ENCODE data around the gene FRMD4A. TPM values are rescaled to one million over a fixed set of nuclear protein-coding genes. Genes with fewer than 3 reads are reported as not detected.

FRMD4A gene
- total RNA-seq, 4 donors from 2014 or later, result 4.0 to 12.7 (median 5.6) TPM

DNA sequence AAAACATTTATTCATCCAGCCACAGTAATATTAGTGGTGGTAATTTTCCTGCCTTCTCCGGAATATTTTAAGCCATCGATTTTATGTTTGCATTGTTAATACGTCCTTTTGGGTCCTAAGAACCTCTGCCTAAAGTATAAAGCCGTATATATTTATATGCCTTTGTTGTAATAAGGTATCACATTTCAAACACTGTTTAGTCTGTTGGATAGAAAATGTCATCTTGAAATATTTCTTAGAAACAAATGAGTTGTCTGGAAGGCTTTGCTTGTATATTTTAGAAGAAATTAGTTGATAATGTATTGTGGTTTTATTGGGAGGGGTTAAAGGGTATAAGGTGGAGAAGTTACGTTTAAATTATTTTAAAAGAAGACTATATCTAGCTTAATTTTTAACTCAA, 732.8 kb downstream of the FRMD4A start:
- Histone ChIP-seq H3K36me3 (peaks cover 0 to 25% (median 9%) of the 10 kb centered on the region in 4 donors), H3K27me3 (no peaks in the 10 kb centered on the region), H3K27ac (no peak overlapping the region), H3K4me3 (no peak overlapping the region), H3K9me3 (no peaks in the 10 kb centered on the region), H3K4me1 (no peaks in the 10 kb centered on the region)
- intact Hi-C loops (cut with DNase I; ENCODE audit: low total_unique reads) (no loop called here), in situ Hi-C loops (cut with MboI; ENCODE audit: low pct_ligation_motif_present in 1 of 4, low pct_unique_long_range_greater_than_20kb in 1 of 4, low sequenced_read_pairs in 3 of 4) (no loop called here)
- WGBS, 2 donors (ENCODE audit: low coverage in 1 of 2), result 76% methylated on average over 5 of the region's 5 CpGs
- TF ChIP-seq POLR2AphosphoS5 (IDR thresholded peaks at IDR 0.05), result no peak
- TF ChIP-seq EP300 (IDR thresholded peaks at IDR 0.05; ENCODE audit: low read depth), result no peak
- TF ChIP-seq POLR2A (IDR thresholded peaks at IDR 0.05), result no peak
- TF ChIP-seq, protein P1, sequence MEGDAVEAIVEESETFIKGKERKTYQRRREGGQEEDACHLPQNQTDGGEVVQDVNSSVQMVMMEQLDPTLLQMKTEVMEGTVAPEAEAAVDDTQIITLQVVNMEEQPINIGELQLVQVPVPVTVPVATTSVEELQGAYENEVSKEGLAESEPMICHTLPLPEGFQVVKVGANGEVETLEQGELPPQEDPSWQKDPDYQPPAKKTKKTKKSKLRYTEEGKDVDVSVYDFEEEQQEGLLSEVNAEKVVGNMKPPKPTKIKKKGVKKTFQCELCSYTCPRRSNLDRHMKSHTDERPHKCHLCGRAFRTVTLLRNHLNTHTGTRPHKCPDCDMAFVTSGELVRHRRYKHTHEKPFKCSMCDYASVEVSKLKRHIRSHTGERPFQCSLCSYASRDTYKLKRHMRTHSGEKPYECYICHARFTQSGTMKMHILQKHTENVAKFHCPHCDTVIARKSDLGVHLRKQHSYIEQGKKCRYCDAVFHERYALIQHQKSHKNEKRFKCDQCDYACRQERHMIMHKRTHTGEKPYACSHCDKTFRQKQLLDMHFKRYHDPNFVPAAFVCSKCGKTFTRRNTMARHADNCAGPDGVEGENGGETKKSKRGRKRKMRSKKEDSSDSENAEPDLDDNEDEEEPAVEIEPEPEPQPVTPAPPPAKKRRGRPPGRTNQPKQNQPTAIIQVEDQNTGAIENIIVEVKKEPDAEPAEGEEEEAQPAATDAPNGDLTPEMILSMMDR (IDR thresholded peaks at IDR 0.05), result no peak
- DNase-seq, result no peak

DNA sequence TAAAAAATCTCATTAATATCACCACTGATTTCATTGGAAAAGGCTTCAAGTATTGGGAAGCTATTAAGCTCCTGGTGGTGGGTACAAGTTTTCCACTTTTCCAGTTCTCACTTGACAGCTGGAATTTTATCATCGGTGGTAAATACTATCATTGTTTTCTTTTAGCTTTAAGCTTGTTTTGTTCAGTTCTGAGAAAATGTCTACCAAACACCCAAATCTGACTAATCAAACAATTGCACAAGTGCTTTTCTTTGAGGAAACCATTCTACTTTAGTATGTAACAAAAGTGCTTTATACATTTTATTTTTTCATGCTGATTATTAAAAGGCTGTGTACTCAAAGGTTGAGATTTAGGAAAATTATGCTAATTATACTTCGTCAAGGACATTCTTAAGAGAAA, 736.1 kb downstream of the FRMD4A start:
- Histone ChIP-seq H3K4me1 (no peaks in the 10 kb centered on the region), H3K9me3 (no peaks in the 10 kb centered on the region), H3K36me3 (peaks cover 0 to 20% (median 3%) of the 10 kb centered on the region in 4 donors), H3K27ac (no peak overlapping the region), H3K27me3 (no peaks in the 10 kb centered on the region), H3K4me3 (no peak overlapping the region)
- DNase-seq, result no peak
- in situ Hi-C loops (cut with MboI; ENCODE audit: low pct_ligation_motif_present in 1 of 4, low pct_unique_long_range_greater_than_20kb in 1 of 4, low sequenced_read_pairs in 3 of 4) (no loop called here), intact Hi-C loops (cut with DNase I; ENCODE audit: low total_unique reads) (no loop called here)
- no peak for TF ChIP-seq POLR2A (IDR thresholded peaks at IDR 0.05)
- TF ChIP-seq POLR2AphosphoS5 (IDR thresholded peaks at IDR 0.05), result no peak
- TF ChIP-seq, protein P1 (IDR thresholded peaks at IDR 0.05), result no peak
- no peak for TF ChIP-seq EP300 (IDR thresholded peaks at IDR 0.05; ENCODE audit: low read depth)
- 89 to 100% methylated on average over 2 of the region's 2 CpGs for WGBS, 2 donors (ENCODE audit: low coverage in 1 of 2)

Small RNA genes lying within 50 kb of the gene (small RNA-seq; reads per million reads assigned to genes)
- gene RNA5SP301, result 0 to 0.48 (median 0.14) reads per million in 4 donors
